GM21576 (cell line): ENCODE data around the gene SLX4.
"Not testable (repeated sequence)": the region's sequence is repeated elsewhere in the genome, so short reads cannot be mapped to it uniquely, and the experiment has no call there.

Experiments used
- ATAC-seq: cut with Tn5 transposase; IDR thresholded peaks from one replicate; pipeline ENCODE4 v1.9.1; 2021; ENCODE audit warnings: mild to moderate bottlenecking, moderate library complexity; ENCODE audit not compliant: unreplicated experiment

The SLX4 gene

GRCh38 chr16:3642397-3643094 lies 31.1 kb upstream of the SLX4 start:
- ATAC-seq: no peak

DNA sequence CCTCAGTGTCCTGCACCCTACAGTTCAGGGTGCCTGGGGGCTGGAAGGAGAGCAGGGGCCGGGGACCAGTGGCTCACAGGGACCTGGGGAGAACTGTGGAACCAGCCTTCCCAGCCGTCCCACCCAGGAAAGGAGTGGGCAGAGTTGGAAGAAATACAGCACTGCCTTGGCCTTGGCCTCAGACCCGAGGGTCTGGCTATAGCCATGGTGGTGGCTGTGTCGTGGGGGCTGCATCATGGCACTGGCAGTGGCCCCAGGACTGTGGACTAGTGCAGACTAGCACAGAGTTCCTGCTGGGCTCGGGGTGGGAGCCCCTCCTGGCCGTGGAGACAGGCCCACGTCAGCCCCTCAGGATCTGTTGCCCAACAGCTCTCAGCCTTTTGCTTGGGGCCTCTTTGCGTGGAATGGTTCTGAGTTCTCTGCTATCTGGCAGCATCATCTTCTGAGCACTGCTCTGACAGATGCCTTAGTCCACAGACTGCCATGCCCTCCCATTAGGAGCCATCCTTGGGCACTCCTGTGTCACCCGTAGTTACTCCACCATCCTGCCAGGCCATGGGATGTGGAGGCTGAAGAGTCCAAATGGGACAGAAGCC lies 30.5 kb upstream of the SLX4 start:
- no peak for ATAC-seq

- ATAC-seq: no peak
Measured at GRCh38 chr16:3640632-3641501, 29.5 kb upstream of the SLX4 start.

DNA sequence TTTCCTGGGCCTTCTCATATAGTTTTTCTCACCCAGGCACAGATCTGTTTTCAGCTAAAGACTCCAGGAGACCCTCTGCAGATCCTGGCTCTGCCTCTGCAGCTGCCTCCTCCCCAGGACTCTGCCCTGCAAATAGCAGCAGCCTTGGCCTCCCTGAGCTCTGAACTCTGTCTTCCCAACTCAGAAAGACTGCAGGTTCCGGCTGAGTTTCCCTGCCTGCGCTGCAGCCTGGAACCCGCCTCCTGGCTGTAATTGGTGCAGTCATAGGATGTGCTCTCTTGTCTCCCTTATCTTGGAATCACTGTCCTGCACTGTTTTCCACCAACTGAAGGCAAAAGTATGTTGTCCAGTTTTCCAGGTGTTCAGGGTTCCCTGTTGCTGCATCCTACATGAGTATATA lies 28.8 kb upstream of the SLX4 start:
- ATAC-seq: no peak

DNA sequence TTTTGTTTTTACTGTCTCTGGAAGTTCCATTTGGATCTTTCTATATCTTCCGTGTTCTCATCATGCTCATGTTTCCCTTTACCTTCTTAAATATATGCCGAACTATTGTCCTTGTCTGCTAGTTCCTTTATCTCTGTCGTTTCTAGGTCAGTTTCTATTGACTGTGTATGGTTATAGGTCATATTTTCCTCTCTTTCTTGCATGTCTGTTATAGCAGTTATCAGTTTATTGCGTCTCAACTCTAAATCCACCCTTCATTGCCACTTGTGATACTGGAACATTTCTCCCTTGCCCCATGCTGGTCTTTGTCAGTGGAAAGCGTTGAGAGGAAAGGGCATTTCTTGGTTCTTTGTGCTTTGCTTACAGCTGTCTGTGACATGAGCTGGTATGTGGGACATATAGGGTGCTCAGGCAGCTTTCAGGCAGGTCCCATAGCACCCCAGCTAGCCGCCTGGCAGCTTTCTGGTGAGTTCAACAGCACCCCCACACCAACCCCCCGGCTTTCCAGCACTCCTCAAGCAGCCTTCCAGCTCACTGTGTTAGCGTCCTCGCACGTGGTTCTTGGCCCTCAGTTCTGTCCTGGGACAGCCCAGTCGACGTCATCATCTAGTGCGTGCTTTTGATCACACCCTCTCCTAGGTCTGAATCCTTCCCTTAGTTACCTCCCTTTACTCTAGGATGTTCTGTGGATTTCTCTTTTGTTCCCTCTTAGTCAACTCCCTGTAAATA lies 27.7 kb upstream of the SLX4 start:
- ATAC-seq: no peak

GRCh38 chr16:3637371-3637923 lies 26.0 kb upstream of the SLX4 start:
- no peak for ATAC-seq

- ATAC-seq: peak; percentile 47
Measured at GRCh38 chr16:3625911-3626732, 14.7 kb upstream of the SLX4 start.

- ATAC-seq: no peak
Measured at GRCh38 chr16:3625331-3625730, 13.9 kb upstream of the SLX4 start.

DNA sequence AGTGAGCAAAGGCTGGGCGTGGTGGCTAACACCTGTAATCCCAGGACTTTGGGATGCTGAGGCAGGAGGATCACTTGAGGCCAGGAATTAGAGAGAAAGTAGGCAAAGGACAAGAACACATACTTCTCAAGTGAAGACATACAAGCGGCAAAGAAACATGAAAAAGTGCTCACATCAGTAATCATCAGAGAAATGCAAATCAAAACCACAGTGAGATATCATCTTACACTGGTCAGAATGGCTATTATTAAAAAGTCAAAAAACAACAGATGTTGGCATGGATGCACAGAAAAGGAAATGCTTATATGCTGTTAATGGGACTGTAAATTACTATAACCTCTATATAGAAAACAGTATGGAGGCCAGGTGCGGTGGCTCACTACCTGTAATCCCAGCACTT lies 12.2 kb upstream of the SLX4 start:
- no peak for ATAC-seq

DNA sequence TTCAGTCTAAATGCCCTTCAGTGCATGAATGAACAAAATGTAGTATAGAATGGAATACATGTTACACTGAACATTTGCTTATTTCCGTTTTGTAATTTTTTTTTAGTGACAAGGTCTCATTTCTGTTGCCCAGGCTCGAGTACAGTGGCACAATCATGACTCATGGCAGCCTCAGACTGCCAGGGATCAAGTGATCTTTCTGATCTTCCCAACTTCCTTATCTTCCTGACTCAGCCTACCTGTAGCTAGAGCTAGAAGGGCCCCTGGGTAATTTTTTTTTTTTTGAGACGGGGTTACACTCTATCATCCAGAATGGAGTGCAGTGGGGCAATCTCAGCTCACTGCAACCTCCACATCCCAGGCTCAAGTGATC lies 7.3 kb upstream of the SLX4 start:
- no peak for ATAC-seq

- ATAC-seq: no peak
Measured at GRCh38 chr16:3612510-3613466, 1.4 kb upstream of the SLX4 start.

DNA sequence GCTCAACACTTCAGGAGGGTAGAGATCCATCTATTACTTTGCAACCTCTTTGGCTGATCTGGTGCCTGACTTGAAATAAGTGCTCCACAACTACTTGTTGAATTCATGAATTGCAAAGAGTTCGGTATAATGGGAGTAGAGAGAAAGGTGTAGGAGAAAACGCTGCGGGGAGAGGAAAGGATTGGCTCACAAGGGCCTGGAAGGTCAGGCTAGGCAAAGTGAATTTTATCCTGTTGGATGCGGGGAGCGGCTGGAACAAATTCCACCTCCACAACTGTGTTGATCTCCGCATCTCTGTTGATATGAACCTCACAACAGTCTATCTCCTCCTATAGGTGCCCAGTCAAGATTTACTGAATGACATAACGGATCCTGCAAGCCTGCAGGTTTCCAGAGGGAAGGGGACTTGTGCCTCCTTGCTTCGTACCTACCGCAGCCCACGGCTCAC lies 684 bp downstream of the SLX4 start:
- no peak for ATAC-seq

- no peak for ATAC-seq
Measured at GRCh38 chr16:3609895-3610697, 1.3 kb downstream of the SLX4 start.

GRCh38 chr16:3608976-3609375 lies 2.4 kb downstream of the SLX4 start:
- not testable (repeated sequence) for ATAC-seq

DNA sequence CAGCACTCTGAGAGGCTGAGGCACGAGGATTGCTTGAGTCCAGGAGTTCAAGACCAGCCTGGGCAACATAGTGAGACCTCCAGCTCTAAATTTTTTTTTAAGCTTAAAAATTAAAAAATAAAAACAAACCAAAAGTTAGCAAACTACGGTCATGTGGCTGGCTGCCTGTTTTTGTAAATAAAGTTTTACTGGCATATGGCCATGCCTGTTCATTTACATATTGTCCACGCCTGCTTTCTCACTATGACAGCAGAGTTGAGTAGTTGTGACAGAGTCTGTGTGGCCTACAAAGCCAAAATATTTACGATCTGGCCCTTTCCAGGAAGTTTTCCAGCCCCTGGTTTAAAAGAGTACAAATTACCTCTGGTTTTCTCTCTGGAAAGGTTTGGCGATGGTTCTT lies 3.3 kb downstream of the SLX4 start:
- no peak for ATAC-seq

- no peak for ATAC-seq
Measured at GRCh38 chr16:3607634-3608033, 3.8 kb downstream of the SLX4 start.

DNA sequence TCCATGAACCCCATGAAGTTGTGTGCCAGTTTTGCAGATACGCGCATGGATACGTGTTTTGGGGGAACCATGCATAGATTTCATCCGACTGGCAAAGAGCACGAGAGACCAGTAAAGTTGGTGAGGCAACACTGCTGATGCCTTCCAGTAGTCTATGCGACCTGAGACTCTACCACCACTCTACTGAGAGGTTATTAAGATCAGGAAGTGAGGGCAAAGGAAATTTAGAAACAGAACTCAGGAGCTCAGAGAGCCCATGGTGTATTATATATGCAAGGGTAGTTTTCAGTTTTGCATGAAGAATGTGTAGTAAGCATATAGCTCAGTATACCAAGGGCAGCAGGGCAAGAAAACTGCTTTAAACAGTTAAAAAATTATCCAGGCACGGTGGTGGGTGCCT lies 4.2 kb downstream of the SLX4 start:
- no peak for ATAC-seq

DNA sequence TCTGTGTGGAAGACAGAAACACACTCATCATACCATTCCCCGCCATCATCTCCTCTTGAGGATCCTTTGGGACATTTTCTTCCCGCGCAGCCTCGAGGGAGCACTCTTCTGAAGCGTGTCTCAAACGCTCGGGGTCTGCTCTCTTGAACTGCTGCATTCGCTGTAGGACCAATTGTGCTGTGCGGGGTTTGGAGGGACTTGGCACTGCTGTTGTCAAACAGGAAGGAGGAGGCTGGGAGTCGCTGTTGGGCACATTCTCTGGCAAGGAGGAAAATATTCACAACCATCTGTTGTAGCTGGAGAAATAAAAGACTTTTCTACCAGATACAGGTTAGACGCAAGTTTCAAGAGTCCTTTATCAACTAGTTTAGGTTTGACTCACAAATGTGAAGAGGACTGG lies 5.0 kb downstream of the SLX4 start:
- ATAC-seq: no peak
